Naive thymus-derived CD4-positive, alpha-beta T cell (primary cell): ENCODE measurements around the gene DUSP7. TPM values are rescaled to one million over a fixed set of nuclear protein-coding genes. Genes with fewer than 3 reads are reported as not detected.
A peak's percentile ranks its signal among the peaks of the same experiment; 100 is the strongest.

Source experiments
- ATAC-seq: fragments of 150-1000 bp; cut with Tn5 transposase; 2 replicates; pipeline ENCODE4 v1.10.0; 2021; ENCODE audit warnings: mild to moderate bottlenecking, moderate library complexity
- CTCF ChIA-PET: fragments of 350-600 bp; sonication (Branson Sonifier 250); formaldehyde crosslinking; loops from one replicate; lab custom pipeline; 2021; ENCODE audit warnings: antibody characterized with exemption; lab: Charles Lee
- POLR2A ChIA-PET: fragments of 350-600 bp; sonication (Branson Sonifier 250); formaldehyde crosslinking; loops from one replicate; lab custom pipeline; 2021; ENCODE audit warnings: antibody characterized with exemption, inconsistent platforms; lab: Charles Lee
- DNase-seq, 9 donors: peaks; one replicate each; pipeline versions ENCODE4 v3.0.0 to v3.0.0-alpha.2; 2020 to 2022; ENCODE audit warnings: mixed read lengths in 1 of 9
- H3K27ac ChIP-seq: one replicate; pipeline ENCODE4 v1.7.0; 2013; ENCODE audit warnings: mild to moderate bottlenecking, low read depth, low read length, moderate library complexity
- H3K27me3 ChIP-seq, 2 donors: one replicate each; pipeline ENCODE4 v1.7.0; 2013; ENCODE audit warnings: low read length in 2 of 2, mild to moderate bottlenecking in 2 of 2, moderate library complexity in 2 of 2; ENCODE audit not compliant: control insufficient read depth in 2 of 2, insufficient read depth in 2 of 2
- H3K36me3 ChIP-seq, 3 experiments: 1 replicate in 2 of 3; 2 replicates in 1 of 3; pipeline ENCODE4 v1.7.0; 2013; ENCODE audit warnings: low read length in 3 of 3, mild to moderate bottlenecking in 3 of 3, moderate library complexity in 1 of 3; ENCODE audit not compliant: insufficient read depth in 3 of 3, control insufficient read depth in 2 of 3
- H3K4me1 ChIP-seq, 2 donors: one replicate each; pipeline ENCODE4 v1.7.0; 2013; ENCODE audit warnings: low read length in 2 of 2, mild to moderate bottlenecking in 2 of 2, moderate library complexity in 1 of 2; ENCODE audit not compliant: control insufficient read depth in 2 of 2, insufficient read depth in 2 of 2
- H3K4me3 ChIP-seq: 2 replicates; pipeline ENCODE4 v1.7.0; 2013; ENCODE audit warnings: mild to moderate bottlenecking, low read length
- H3K9me3 ChIP-seq, 3 experiments: 1 replicate in 2 of 3; 2 replicates in 1 of 3; pipeline ENCODE4 v1.7.0; 2013; ENCODE audit warnings: low read length in 3 of 3; ENCODE audit not compliant: control insufficient read depth in 2 of 3
- H3K27ac Mint-ChIP-seq, 9 donors: one replicate each; pipeline ENCODE4 v1.8.0; 2020 to 2022; ENCODE audit warnings: mixed read lengths in 9 of 9, mild to moderate bottlenecking in 8 of 9, moderate library complexity in 5 of 9, inconsistent platforms in 2 of 9
- H3K27me3 Mint-ChIP-seq, 5 donors: one replicate each; pipeline ENCODE4 v1.8.0; 2021 to 2022; ENCODE audit warnings: mixed read lengths in 5 of 5, mild to moderate bottlenecking in 1 of 5
- H3K36me3 Mint-ChIP-seq, 5 donors: one replicate each; pipeline ENCODE4 v1.8.0; 2020 to 2022; ENCODE audit warnings: mixed read lengths in 5 of 5, mild to moderate bottlenecking in 3 of 5, inconsistent platforms in 1 of 5
- H3K4me1 Mint-ChIP-seq, 7 donors: one replicate each; pipeline ENCODE4 v1.8.0; 2020 to 2022; ENCODE audit warnings: mixed read lengths in 7 of 7, mild to moderate bottlenecking in 3 of 7, inconsistent platforms in 1 of 7
- H3K4me3 Mint-ChIP-seq, 10 donors: one replicate each; pipeline ENCODE4 v1.8.0; 2020 to 2022; ENCODE audit warnings: mild to moderate bottlenecking in 10 of 10, mixed read lengths in 10 of 10, moderate library complexity in 6 of 10, inconsistent platforms in 2 of 10
- H3K9me3 Mint-ChIP-seq, 11 donors: one replicate each; pipeline ENCODE4 v1.8.0; 2020 to 2022; ENCODE audit warnings: mixed read lengths in 11 of 11, mild to moderate bottlenecking in 4 of 11, inconsistent platforms in 1 of 11, moderate library complexity in 1 of 11
- intact Hi-C, 2 donors: fragments of 100-400 bp; cut with micrococcal nuclease; formaldehyde crosslinking; loops; one replicate each; pipeline ENCODE4 v1.15.1; 2023
- polyA plus RNA-seq, 2 donors: library from polyadenylated mRNA; unstranded; fragments of 300-500 nt; fragmentation: Illumina TruSeq; gene quantifications; one replicate each; pipeline ENCODE4 v1.2.3, GENCODE V29; 2021
- total RNA-seq, 6 experiments: library from RNA in 5 of 6; stranded (reverse) in 5 of 6; gene quantifications; 1 replicate in 5 of 6; 2 replicates in 1 of 6; pipeline ENCODE4 v1.2.3 and lab custom pipeline; 2021 to 2026

The DUSP7 gene
- total and polyA plus RNA-seq, 7 experiments from 2014 or later, result 4.9 to 41.5 (median 18.1) TPM

GRCh38 chr3:52039426-52039825, 16.9 kb downstream of the DUSP7 start:
- CTCF ChIA-PET, result interaction anchor here (0.6 kb wide), 1 partner anchor 854 kb away, joined by 6 read pairs; no protein-coding TSS in a partner anchor
- POLR2A ChIA-PET, result no interaction called here

GRCh38 chr3:52038227-52038626, 18.1 kb downstream of the DUSP7 start:
- no peak for ATAC-seq
- H3K27me3 ChIP-seq, result no peaks in the 10 kb centered on the region
- no peak overlapping the region for H3K4me3 ChIP-seq
- H3K4me1 ChIP-seq, result no peaks in the 10 kb centered on the region
- Mint-ChIP-seq H3K4me3 (no peak overlapping the region), H3K36me3 (no peaks in the 10 kb centered on the region), H3K27ac (peak overlapping the region in 1 of 9 donors; percentile 33), H3K9me3 (no peaks in the 10 kb centered on the region), H3K27me3 (peaks cover 0 to 9% (median 0%) of the 10 kb centered on the region in 5 donors), H3K4me1 (peaks cover 0 to 18% (median 14%) of the 10 kb centered on the region in 7 donors)
- ChIA-PET POLR2A (no interaction called here), CTCF (interaction anchor here (1.1 to 2.6 kb wide), 3 partner anchors 18 to 104 kb away, joined by 3 to 7 read pairs (median 4); partner anchors contain the start of gene DUSP7)
- DNase-seq, result no peak
- H3K9me3 ChIP-seq, result no peaks in the 10 kb centered on the region
- H3K27ac ChIP-seq, result no peak overlapping the region
- no peaks in the 10 kb centered on the region for H3K36me3 ChIP-seq
- intact Hi-C loops, result loop anchor here in 1 of 2 donors (5.0 kb wide), 1 partner anchor 39 kb away; no protein-coding TSS in a partner anchor

More at GRCh38 chr3:52039426-52039825, 16.9 kb downstream of the DUSP7 start:
- no peak for ATAC-seq
- H3K27ac ChIP-seq, result no peak overlapping the region
- Mint-ChIP-seq H3K4me3 (no peak overlapping the region), H3K9me3 (no peaks in the 10 kb centered on the region), H3K27ac (no peak overlapping the region), H3K36me3 (no peaks in the 10 kb centered on the region), H3K4me1 (peaks cover 0 to 24% (median 16%) of the 10 kb centered on the region in 7 donors), H3K27me3 (peaks cover 0 to 9% (median 0%) of the 10 kb centered on the region in 5 donors)
- intact Hi-C loops, result loop anchor here in 1 of 2 donors (5.0 kb wide), 1 partner anchor 38 kb away; no protein-coding TSS in a partner anchor
- no peak overlapping the region for H3K4me3 ChIP-seq
- DNase-seq, result no peak
- H3K36me3 ChIP-seq, result no peaks in the 10 kb centered on the region
- no peaks in the 10 kb centered on the region for H3K9me3 ChIP-seq
- no peaks in the 10 kb centered on the region for H3K4me1 ChIP-seq
- no peaks in the 10 kb centered on the region for H3K27me3 ChIP-seq

- Histone ChIP-seq H3K27ac (no peak overlapping the region), H3K9me3 (no peaks in the 10 kb centered on the region), H3K27me3 (no peaks in the 10 kb centered on the region), H3K4me1 (no peaks in the 10 kb centered on the region), H3K36me3 (no peaks in the 10 kb centered on the region), H3K4me3 (no peak overlapping the region)
- POLR2A ChIA-PET, result interaction anchor here (0.8 to 1.1 kb wide), 2 partner anchors 19 to 20 kb away, joined by 3 read pairs; no protein-coding TSS in a partner anchor
- intact Hi-C loops, result loop anchor here in 1 of 2 donors (1.0 to 5.0 kb wide), 3 partner anchors 16 to 107 kb away; no protein-coding TSS in a partner anchor
- Mint-ChIP-seq H3K36me3 (no peaks in the 10 kb centered on the region), H3K9me3 (no peaks in the 10 kb centered on the region), H3K4me1 (peaks cover 0 to 15% (median 13%) of the 10 kb centered on the region in 7 donors), H3K4me3 (no peak overlapping the region), H3K27me3 (peaks cover 0 to 9% (median 0%) of the 10 kb centered on the region in 5 donors), H3K27ac (peak overlapping the region in 1 of 9 donors; percentile 57)
- ATAC-seq (no peak), DNase-seq (no peak)
- CTCF ChIA-PET, result interaction anchor here (0.6 to 2.9 kb wide), 8 partner anchors 16 to 105 kb away, joined by 3 to 21 read pairs (median 4); partner anchors contain the start of gene DUSP7
Measured at GRCh38 chr3:52037291-52037690, 19.1 kb downstream of the DUSP7 start.

GRCh38 chr3:52036829-52037228, 19.5 kb downstream of the DUSP7 start:
- POLR2A ChIA-PET, result interaction anchor here (1.1 kb wide), 1 partner anchor 20 kb away, joined by 3 read pairs; no protein-coding TSS in a partner anchor
- Histone ChIP-seq H3K4me1 (no peaks in the 10 kb centered on the region), H3K27ac (no peak overlapping the region), H3K9me3 (no peaks in the 10 kb centered on the region), H3K4me3 (no peak overlapping the region), H3K36me3 (no peaks in the 10 kb centered on the region), H3K27me3 (no peaks in the 10 kb centered on the region)
- Mint-ChIP-seq H3K9me3 (no peaks in the 10 kb centered on the region), H3K36me3 (no peaks in the 10 kb centered on the region), H3K27me3 (peaks cover 0 to 6% (median 0%) of the 10 kb centered on the region in 5 donors), H3K27ac (peak overlapping the region in 2 of 9 donors; percentile 51 to 57), H3K4me1 (peaks cover 0 to 11% (median 8%) of the 10 kb centered on the region in 7 donors), H3K4me3 (no peak overlapping the region)
- CTCF ChIA-PET, result interaction anchor here (0.6 to 2.9 kb wide), 9 partner anchors 16 to 108 kb away, joined by 3 to 21 read pairs (median 3); partner anchors contain the start of genes DUSP7 and PARP3
- DNase-seq, result peak in 5 of 9 donors; percentile 19 to 41 (median 32)
- peak; percentile 60 for ATAC-seq
- intact Hi-C loops, result loop anchor here in 1 of 2 donors (1.0 to 5.0 kb wide), 4 partner anchors 16 to 107 kb away; no protein-coding TSS in a partner anchor

- ChIA-PET POLR2A (interaction anchor here (1.1 kb wide), 1 partner anchor 21 kb away, joined by 3 read pairs; no protein-coding TSS in a partner anchor), CTCF (interaction anchor here (0.6 to 2.9 kb wide), 7 partner anchors 17 to 338 kb away, joined by 3 to 21 read pairs (median 5); partner anchors contain the start of genes DUSP7 and PARP3)
- ATAC-seq (no peak), DNase-seq (no peak)
- Mint-ChIP-seq H3K27ac (peak overlapping the region in 1 of 9 donors; percentile 51), H3K4me1 (peaks cover 0 to 5% (median 3%) of the 10 kb centered on the region in 7 donors), H3K36me3 (no peaks in the 10 kb centered on the region), H3K27me3 (peaks cover 0 to 4% (median 0%) of the 10 kb centered on the region in 5 donors), H3K9me3 (no peaks in the 10 kb centered on the region), H3K4me3 (no peak overlapping the region)
- no peaks in the 10 kb centered on the region for H3K36me3 ChIP-seq
- no peaks in the 10 kb centered on the region for H3K9me3 ChIP-seq
- H3K27me3 ChIP-seq, result no peaks in the 10 kb centered on the region
- H3K4me3 ChIP-seq, result no peak overlapping the region
- no peak overlapping the region for H3K27ac ChIP-seq
- intact Hi-C loops, result loop anchor here in 1 of 2 donors (1.0 to 5.0 kb wide), 3 partner anchors 17 to 87 kb away; no protein-coding TSS in a partner anchor
- no peaks in the 10 kb centered on the region for H3K4me1 ChIP-seq
Measured at GRCh38 chr3:52036222-52036694, 20.1 kb downstream of the DUSP7 start.

- H3K27ac Mint-ChIP-seq, result no peak overlapping the region
- peaks cover 0 to 5% (median 0%) of the 10 kb centered on the region in 7 donors for H3K4me1 Mint-ChIP-seq
- CTCF ChIA-PET, result interaction anchor here (2.9 kb wide), 1 partner anchor 88 kb away, joined by 21 read pairs; no protein-coding TSS in a partner anchor
- POLR2A ChIA-PET, result no interaction called here
- H3K9me3 Mint-ChIP-seq, result no peaks in the 10 kb centered on the region
- H3K27me3 Mint-ChIP-seq, result no peaks in the 10 kb centered on the region
- H3K36me3 Mint-ChIP-seq, result no peaks in the 10 kb centered on the region
- no peaks in the 10 kb centered on the region for H3K36me3 ChIP-seq
- H3K27me3 ChIP-seq, result no peaks in the 10 kb centered on the region
- DNase-seq (no peak), ATAC-seq (no peak)
- H3K9me3 ChIP-seq, result no peaks in the 10 kb centered on the region
- H3K4me3 ChIP-seq, result no peak overlapping the region
- H3K4me1 ChIP-seq, result no peaks in the 10 kb centered on the region
- intact Hi-C loops, result loop anchor here in 1 of 2 donors (5.0 kb wide), 1 partner anchor 43 kb away; no protein-coding TSS in a partner anchor
- H3K4me3 Mint-ChIP-seq, result no peak overlapping the region
- no peak overlapping the region for H3K27ac ChIP-seq
Measured at GRCh38 chr3:52034651-52035050, 21.7 kb downstream of the DUSP7 start.
